SK-N-SH (cell line): Measurements from ENCODE around the gene MYO1D. TPM values are rescaled to one million over a fixed set of nuclear protein-coding genes. Genes with fewer than 3 reads are reported as not detected.
A peak's percentile ranks its signal among the peaks of the same experiment; 100 is the strongest.

Source experiments
- CTCF ChIA-PET: fragments of 300-600, 350-600 bp; formaldehyde crosslinking; extraction: SDS; loops from one replicate; lab custom pipeline; 2021; lab: Yijun Ruan, JAX
- POLR2A ChIA-PET: fragments of 350-600 bp; sonication (Branson Sonifier 250); formaldehyde crosslinking; extraction: SDS; loops from one replicate; lab custom pipeline; 2020; ENCODE audit warnings: antibody characterized with exemption, inconsistent platforms; lab: Yijun Ruan, JAX
- DNase-seq: peaks from one replicate; pipeline ENCODE4 v3.0.0; 2012
- H2AFZ ChIP-seq: fragments of 200-600 bp; sonication (generic); 2 replicates; pipeline ENCODE4 v1.8.1; 2016; ENCODE audit warnings: antibody characterized with exemption, mild to moderate bottlenecking, low read depth
- H3F3A ChIP-seq: fragments of 200-600 bp; sonication (generic); replicated peaks from 2 replicates; pipeline ENCODE3; 2016; ENCODE audit warnings: antibody characterized with exemption, mild to moderate bottlenecking; ENCODE audit not compliant: insufficient read depth
- H3K27ac ChIP-seq, 2 experiments: fragments of 200-500 bp in 1 of 2; fragments of 200-600 bp in 1 of 2; sonication (Bioruptor generic) in 1 of 2; sonication (generic), shearing (Covaris generic) in 1 of 2; 2 replicates each; pipeline versions ENCODE4 v1.5.1 to v1.6.1; 2014 to 2016; ENCODE audit warnings: low read depth in 2 of 2, inconsistent platforms in 1 of 2, low read length in 1 of 2, mild to moderate bottlenecking in 1 of 2, mixed read lengths in 1 of 2
- H3K27me3 ChIP-seq: fragments of 200-600 bp; sonication (generic), shearing (Covaris generic); 2 replicates; pipeline ENCODE4 v1.6.1; 2016; ENCODE audit warnings: mixed run types; ENCODE audit not compliant: insufficient read depth
- H3K36me3 ChIP-seq, 2 experiments: fragments of 200-500 bp in 1 of 2; fragments of 200-600 bp in 1 of 2; sonication (Bioruptor generic) in 1 of 2; sonication (generic) in 1 of 2; replicated peaks in 1 of 2; 2 replicates each; pipeline versions ENCODE3 to v1.5.1; 2014 to 2016; ENCODE audit warnings: low read length in 1 of 2, mild to moderate bottlenecking in 1 of 2; ENCODE audit not compliant: insufficient read depth in 2 of 2, control insufficient read depth in 1 of 2
- H3K4me1 ChIP-seq, 2 experiments: fragments of 200-500 bp in 1 of 2; fragments of 200-600 bp in 1 of 2; sonication (Bioruptor generic) in 1 of 2; sonication (generic), shearing (Covaris generic) in 1 of 2; 2 replicates each; pipeline versions ENCODE4 v1.5.1 to v1.6.1; 2014 to 2016; ENCODE audit warnings: low read depth in 1 of 2, low read length in 1 of 2, mixed run types in 1 of 2; ENCODE audit not compliant: insufficient read depth in 2 of 2, control insufficient read depth in 1 of 2
- H3K4me2 ChIP-seq: fragments of 200-600 bp; sonication (generic), shearing (Covaris generic); 2 replicates; pipeline ENCODE4 v1.6.1; 2017; ENCODE audit warnings: mixed run types
- H3K4me3 ChIP-seq, 2 experiments: fragments of 200-500 bp in 1 of 2; fragments of 200-600 bp in 1 of 2; sonication (Bioruptor generic) in 1 of 2; sonication (generic), shearing (Covaris generic) in 1 of 2; 2 replicates each; pipeline versions ENCODE4 v1.5.1 to v1.8.1; 2014 to 2016; ENCODE audit warnings: low read depth in 2 of 2, inconsistent platforms in 1 of 2, low read length in 1 of 2, mild to moderate bottlenecking in 1 of 2, mixed read lengths in 1 of 2, moderate library complexity in 1 of 2
- H3K79me2 ChIP-seq: fragments of 200-600 bp; sonication (generic); 2 replicates; pipeline ENCODE4 v1.8.1; 2017; ENCODE audit warnings: mild to moderate bottlenecking; ENCODE audit not compliant: insufficient read depth
- H3K9ac ChIP-seq: fragments of 200-600 bp; sonication (generic); 2 replicates; pipeline ENCODE4 v1.6.1; 2017; ENCODE audit warnings: mixed run types
- H3K9me2 ChIP-seq: fragments of 200-600 bp; sonication (generic); 2 replicates; pipeline ENCODE4 v1.6.1; 2017; ENCODE audit warnings: mixed run types
- H3K9me3 ChIP-seq: fragments of 200-600 bp; sonication (generic); 2 replicates; pipeline ENCODE4 v1.6.1; 2017; ENCODE audit warnings: mixed run types, mild to moderate bottlenecking, moderate library complexity
- H4K20me1 ChIP-seq: fragments of 200-600 bp; sonication (generic); 2 replicates; pipeline ENCODE4 v1.6.1; 2017; ENCODE audit warnings: mild to moderate bottlenecking, mixed run types; ENCODE audit not compliant: insufficient read depth
- ELF1 ChIP-seq: IDR thresholded peaks from 2 replicates; pipeline ENCODE4 v1.4.0; 2012
- EP300 ChIP-seq, 2 experiments: IDR thresholded peaks; 2 replicates each; pipeline versions ENCODE4 v1.4.0 to v1.6.1; 2012; ENCODE audit warnings: borderline replicate concordance in 1 of 2, low read depth in 1 of 2, low read length in 1 of 2
- EZH2phosphoT487 ChIP-seq: fragments of 200-600 bp; sonication (generic); IDR thresholded peaks from 2 replicates; pipeline ENCODE4 v1.6.1; 2017; ENCODE audit warnings: low read depth, mixed run types, mild to moderate bottlenecking, antibody characterized with exemption, moderate library complexity, borderline replicate concordance
- FOXJ3 ChIP-seq: sonication (generic); formaldehyde crosslinking; IDR thresholded peaks from 2 replicates; pipeline ENCODE4 v1.5.1; 2020; ENCODE audit warnings: mild to moderate bottlenecking, missing genetic modification reagents
- FOXM1 ChIP-seq: IDR thresholded peaks from 2 replicates; pipeline ENCODE4 v1.4.0; 2012; ENCODE audit warnings: low read depth, mild to moderate bottlenecking
- GABPA ChIP-seq: IDR thresholded peaks from 2 replicates; pipeline ENCODE4 v1.4.0; 2012; ENCODE audit warnings: low read depth, mild to moderate bottlenecking
- GATA2 ChIP-seq: sonication (generic); formaldehyde crosslinking; IDR thresholded peaks from 2 replicates; pipeline ENCODE4 v1.5.0; 2020; ENCODE audit warnings: mild to moderate bottlenecking, missing genetic modification reagents
- JUND ChIP-seq: IDR thresholded peaks from 2 replicates; pipeline ENCODE4 v1.4.0; 2012
- NRF1 ChIP-seq: IDR thresholded peaks from 2 replicates; pipeline ENCODE4 v1.6.1; 2012; ENCODE audit warnings: low read depth, mild to moderate bottlenecking, low read length
- PBX3 ChIP-seq: IDR thresholded peaks from 2 replicates; pipeline ENCODE4; 2012
- RXRA ChIP-seq: IDR thresholded peaks from 2 replicates; pipeline ENCODE4 v1.4.0; 2012; ENCODE audit warnings: low read depth, mild to moderate bottlenecking, borderline replicate concordance
- SIN3A ChIP-seq: IDR thresholded peaks from 2 replicates; pipeline ENCODE4 v1.6.1; 2012; ENCODE audit warnings: low read depth, mild to moderate bottlenecking, low read length, moderate library complexity, borderline replicate concordance
- TAF1 ChIP-seq: IDR thresholded peaks from 2 replicates; pipeline ENCODE4 v1.6.1; 2012; ENCODE audit warnings: low read depth, mild to moderate bottlenecking, low read length, moderate library complexity, borderline replicate concordance
- YY1 ChIP-seq: IDR thresholded peaks from 2 replicates; pipeline ENCODE4 v1.4.0; 2012; ENCODE audit warnings: low read depth, mild to moderate bottlenecking
- ZBTB33 ChIP-seq: IDR thresholded peaks from 2 replicates; pipeline ENCODE4 v1.4.0; 2012; ENCODE audit warnings: low read depth, borderline replicate concordance
- WGBS: methylation state at CpG from one replicate; pipeline ENCODE4 v1.1.6; 2017; ENCODE audit warnings: low lambda C conversion rate; 5-methylcytosine and 5-hydroxymethylcytosine counted together
- polyA plus RNA-seq, 3 experiments: library from polyadenylated mRNA; depleted of rRNA; stranded (reverse); fragments of >200 nt; gene quantifications; 2 replicates each; pipeline ENCODE4 v1.2.3, GENCODE V29; 2012
- TF ChIP-seq, protein P1 (sequence below): fragments of 200-600 bp; sonication (generic); IDR thresholded peaks from 2 replicates; pipeline ENCODE4 v1.6.1; 2017; ENCODE audit warnings: antibody characterized with exemption, mild to moderate bottlenecking, moderate library complexity

The MYO1D gene
- polyA plus RNA-seq, 1 of the 3 experiments (the other 2 are of a cell fraction), result 20.4 TPM

DNA sequence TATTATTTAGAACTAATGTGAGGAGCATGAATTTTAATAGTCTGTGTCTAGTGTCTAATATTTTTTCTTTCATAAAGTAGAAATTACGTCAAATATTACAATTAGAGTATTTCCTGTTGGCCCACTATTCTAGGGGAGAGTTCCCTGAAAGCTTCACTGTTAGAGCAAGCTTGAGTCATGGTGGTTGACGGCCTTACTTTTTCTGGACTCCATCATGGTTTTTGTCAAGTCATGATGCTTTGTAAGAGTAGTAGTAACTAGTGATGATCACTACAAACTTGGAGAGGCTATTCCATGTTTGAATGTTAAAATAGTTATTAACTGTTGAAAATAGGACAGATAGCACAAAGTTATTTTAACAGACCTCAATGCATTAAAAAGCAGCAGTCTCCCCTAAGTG, 431.0 kb downstream of the MYO1D start:
- H3K9me3 ChIP-seq, result no peaks in the 10 kb centered on the region
- H3K9me2 ChIP-seq, result no peaks in the 10 kb centered on the region
- H3K79me2 ChIP-seq, result peaks cover 66% of the 10 kb centered on the region
- H3K4me2 ChIP-seq, result peak overlapping the region; percentile 95
- H3K9ac ChIP-seq, result peak overlapping the region; percentile 95; the same call in 1 of the 2 replicates
- no peaks in the 10 kb centered on the region for H3K27me3 ChIP-seq
- H3K4me3 ChIP-seq, result peak overlapping the region; percentile 82 to 96; a peak in 3 of 4 replicates
- WGBS, result 25% methylated on average over 2 of the region's 2 CpGs
- DNase-seq, result no peak
- ChIA-PET POLR2A (no interaction called here), CTCF (interaction anchor here (1.9 to 4.8 kb wide), 3 partner anchors 7 to 308 kb away, joined by 6 to 56 read pairs (median 9); no protein-coding TSS in a partner anchor)
- peak overlapping the region in 1 of 2 experiments; percentile 80; a peak in 2 of 4 replicates for H3K27ac ChIP-seq
- peaks cover 2% of the 10 kb centered on the region for H3F3A ChIP-seq
- H2AFZ ChIP-seq, result no peak overlapping the region
- peaks cover 14% of the 10 kb centered on the region in 2 experiments; a peak in 3 of 4 replicates for H3K4me1 ChIP-seq
- H4K20me1 ChIP-seq, result peaks cover 44% of the 10 kb centered on the region
- TF ChIP-seq, protein P1, sequence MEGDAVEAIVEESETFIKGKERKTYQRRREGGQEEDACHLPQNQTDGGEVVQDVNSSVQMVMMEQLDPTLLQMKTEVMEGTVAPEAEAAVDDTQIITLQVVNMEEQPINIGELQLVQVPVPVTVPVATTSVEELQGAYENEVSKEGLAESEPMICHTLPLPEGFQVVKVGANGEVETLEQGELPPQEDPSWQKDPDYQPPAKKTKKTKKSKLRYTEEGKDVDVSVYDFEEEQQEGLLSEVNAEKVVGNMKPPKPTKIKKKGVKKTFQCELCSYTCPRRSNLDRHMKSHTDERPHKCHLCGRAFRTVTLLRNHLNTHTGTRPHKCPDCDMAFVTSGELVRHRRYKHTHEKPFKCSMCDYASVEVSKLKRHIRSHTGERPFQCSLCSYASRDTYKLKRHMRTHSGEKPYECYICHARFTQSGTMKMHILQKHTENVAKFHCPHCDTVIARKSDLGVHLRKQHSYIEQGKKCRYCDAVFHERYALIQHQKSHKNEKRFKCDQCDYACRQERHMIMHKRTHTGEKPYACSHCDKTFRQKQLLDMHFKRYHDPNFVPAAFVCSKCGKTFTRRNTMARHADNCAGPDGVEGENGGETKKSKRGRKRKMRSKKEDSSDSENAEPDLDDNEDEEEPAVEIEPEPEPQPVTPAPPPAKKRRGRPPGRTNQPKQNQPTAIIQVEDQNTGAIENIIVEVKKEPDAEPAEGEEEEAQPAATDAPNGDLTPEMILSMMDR, result no peak
- TF ChIP-seq EZH2phosphoT487 (no peak), JUND (no peak), TAF1 (no peak), GATA2 (CRISPR knock-in tag) (no peak), SIN3A (no peak), YY1 (no peak), PBX3 (no peak), FOXJ3 (CRISPR knock-in tag) (no peak), ELF1 (no peak), GABPA (no peak), EP300 (IDR thresholded peaks at IDR 0.05; ENCODE audit: borderline replicate concordance in 1 of 2, low read depth in 1 of 2, low read length in 1 of 2) (no peak), ZBTB33 (no peak), NRF1 (no peak), FOXM1 (no peak), RXRA (no peak)
- H3K36me3 ChIP-seq, result peaks cover 31 to 43% of the 10 kb centered on the region in 2 experiments
